Fibroblast of lung (primary cell): ENCODE results near the gene TPGS1. TPM values are rescaled to one million over a fixed set of nuclear protein-coding genes. Genes with fewer than 3 reads are reported as not detected.

Source experiments
- DNase-seq, 2 donors: peaks; one replicate each; pipeline versions ENCODE4 v3.0.0 to v3.0.0-alpha.2; 2010; ENCODE audit warnings: low read depth in 2 of 2
- H2AFZ ChIP-seq: 2 replicates; pipeline ENCODE4 v1.5.1; 2012; ENCODE audit warnings: low read length, control low read depth, inconsistent platforms
- H3K27ac ChIP-seq: 2 replicates; pipeline ENCODE4 v1.5.1; 2011; ENCODE audit warnings: low read length, control low read depth; ENCODE audit not compliant: insufficient read depth
- H3K27me3 ChIP-seq: 2 replicates; pipeline ENCODE4 v1.5.1; 2011; ENCODE audit warnings: mild to moderate bottlenecking, low read length; ENCODE audit not compliant: control insufficient read depth, insufficient read depth
- H3K36me3 ChIP-seq: 2 replicates; pipeline ENCODE4 v1.5.1; 2011; ENCODE audit warnings: low read length; ENCODE audit not compliant: control insufficient read depth, insufficient read depth
- H3K4me1 ChIP-seq: 2 replicates; pipeline ENCODE4 v1.5.1; 2011; ENCODE audit warnings: low read length; ENCODE audit not compliant: control insufficient read depth, insufficient read depth; ENCODE audit errors: extremely low read depth
- H3K4me2 ChIP-seq: 2 replicates; pipeline ENCODE4 v1.5.1; 2011; ENCODE audit warnings: low read length, control low read depth; ENCODE audit not compliant: insufficient read depth; ENCODE audit errors: extremely low read depth
- H3K4me3 ChIP-seq, 4 experiments: fragments of 200-600 bp in 1 of 4; sonication (generic) in 1 of 4; replicated peaks in 1 of 4; 2 replicates each; pipeline ENCODE4 v1.5.1; 2011 to 2016; ENCODE audit warnings: low read length in 4 of 4, low read depth in 3 of 4, mild to moderate bottlenecking in 3 of 4, control low read depth in 2 of 4, inconsistent platforms in 1 of 4, mixed read lengths in 1 of 4; ENCODE audit not compliant: insufficient read depth in 1 of 4; ENCODE audit errors: control extremely low read depth in 1 of 4
- H3K79me2 ChIP-seq: 2 replicates; pipeline ENCODE4 v1.5.1; 2012; ENCODE audit warnings: mild to moderate bottlenecking, low read length, inconsistent platforms; ENCODE audit not compliant: control insufficient read depth, insufficient read depth
- H3K9ac ChIP-seq: 2 replicates; pipeline ENCODE4 v1.5.1; 2011; ENCODE audit warnings: mild to moderate bottlenecking, low read length, control low read depth; ENCODE audit not compliant: insufficient read depth
- H3K9me3 ChIP-seq: 2 replicates; pipeline ENCODE4 v1.5.1; 2012; ENCODE audit warnings: low read depth, low read length; ENCODE audit not compliant: control insufficient read depth, insufficient read depth
- H4K20me1 ChIP-seq: 2 replicates; pipeline ENCODE4 v1.5.1; 2011; ENCODE audit warnings: low read length; ENCODE audit not compliant: control insufficient read depth, insufficient read depth; ENCODE audit errors: extremely low read depth
- EZH2 ChIP-seq: IDR thresholded peaks from 2 replicates; pipeline ENCODE4 v1.5.1; 2012; ENCODE audit warnings: low read length, control low read depth, mild to moderate bottlenecking; ENCODE audit errors: missing control alignments
- polyA plus RNA-seq, 2 donors: library from polyadenylated mRNA; depleted of rRNA in 1 of 2; stranded (reverse) in 1 of 2; unstranded in 1 of 2; fragments of >200 nt; gene quantifications; 2 replicates each; pipeline ENCODE4 v1.2.1, GENCODE V29; 2011 to 2012; ENCODE audit warnings: missing spikeins in 1 of 2
- total RNA-seq: library from RNA; depleted of rRNA; stranded (reverse); fragments of >200 nt; gene quantifications from 2 replicates; pipeline ENCODE4 v1.2.1, GENCODE V29; 2014
- TF ChIP-seq, protein P1 (sequence below), 2 donors: IDR thresholded peaks in 1 of 2; conservative IDR thresholded peaks in 1 of 2; 1 replicate in 1 of 2; 2 replicates in 1 of 2; pipeline ENCODE4 v1.5.1; 2011 to 2012; ENCODE audit warnings: low read length in 2 of 2, control low read depth in 1 of 2, inconsistent platforms in 1 of 2, low read depth in 1 of 2, mild to moderate bottlenecking in 1 of 2

The TPGS1 gene
- total and polyA plus RNA-seq, 2 donors (not counting 1 experiment from before 2014, with no cell fraction given) = 2.0 to 30.1 TPM

GRCh38 chr19:555474-555808 lies 48.1 kb downstream of the TPGS1 start:
- no peak for TF ChIP-seq EZH2
- TF ChIP-seq, protein P1, sequence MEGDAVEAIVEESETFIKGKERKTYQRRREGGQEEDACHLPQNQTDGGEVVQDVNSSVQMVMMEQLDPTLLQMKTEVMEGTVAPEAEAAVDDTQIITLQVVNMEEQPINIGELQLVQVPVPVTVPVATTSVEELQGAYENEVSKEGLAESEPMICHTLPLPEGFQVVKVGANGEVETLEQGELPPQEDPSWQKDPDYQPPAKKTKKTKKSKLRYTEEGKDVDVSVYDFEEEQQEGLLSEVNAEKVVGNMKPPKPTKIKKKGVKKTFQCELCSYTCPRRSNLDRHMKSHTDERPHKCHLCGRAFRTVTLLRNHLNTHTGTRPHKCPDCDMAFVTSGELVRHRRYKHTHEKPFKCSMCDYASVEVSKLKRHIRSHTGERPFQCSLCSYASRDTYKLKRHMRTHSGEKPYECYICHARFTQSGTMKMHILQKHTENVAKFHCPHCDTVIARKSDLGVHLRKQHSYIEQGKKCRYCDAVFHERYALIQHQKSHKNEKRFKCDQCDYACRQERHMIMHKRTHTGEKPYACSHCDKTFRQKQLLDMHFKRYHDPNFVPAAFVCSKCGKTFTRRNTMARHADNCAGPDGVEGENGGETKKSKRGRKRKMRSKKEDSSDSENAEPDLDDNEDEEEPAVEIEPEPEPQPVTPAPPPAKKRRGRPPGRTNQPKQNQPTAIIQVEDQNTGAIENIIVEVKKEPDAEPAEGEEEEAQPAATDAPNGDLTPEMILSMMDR (conservative IDR thresholded peaks at IDR 0.05 in 1 of 2, IDR thresholded peaks at IDR 0.05 in 1 of 2; ENCODE audit: low read depth in 1 of 2, low read length in 2 of 2) = no peak
- no peaks in the 10 kb centered on the region for H3K4me1 ChIP-seq
- no peaks in the 10 kb centered on the region for H3K79me2 ChIP-seq

DNA sequence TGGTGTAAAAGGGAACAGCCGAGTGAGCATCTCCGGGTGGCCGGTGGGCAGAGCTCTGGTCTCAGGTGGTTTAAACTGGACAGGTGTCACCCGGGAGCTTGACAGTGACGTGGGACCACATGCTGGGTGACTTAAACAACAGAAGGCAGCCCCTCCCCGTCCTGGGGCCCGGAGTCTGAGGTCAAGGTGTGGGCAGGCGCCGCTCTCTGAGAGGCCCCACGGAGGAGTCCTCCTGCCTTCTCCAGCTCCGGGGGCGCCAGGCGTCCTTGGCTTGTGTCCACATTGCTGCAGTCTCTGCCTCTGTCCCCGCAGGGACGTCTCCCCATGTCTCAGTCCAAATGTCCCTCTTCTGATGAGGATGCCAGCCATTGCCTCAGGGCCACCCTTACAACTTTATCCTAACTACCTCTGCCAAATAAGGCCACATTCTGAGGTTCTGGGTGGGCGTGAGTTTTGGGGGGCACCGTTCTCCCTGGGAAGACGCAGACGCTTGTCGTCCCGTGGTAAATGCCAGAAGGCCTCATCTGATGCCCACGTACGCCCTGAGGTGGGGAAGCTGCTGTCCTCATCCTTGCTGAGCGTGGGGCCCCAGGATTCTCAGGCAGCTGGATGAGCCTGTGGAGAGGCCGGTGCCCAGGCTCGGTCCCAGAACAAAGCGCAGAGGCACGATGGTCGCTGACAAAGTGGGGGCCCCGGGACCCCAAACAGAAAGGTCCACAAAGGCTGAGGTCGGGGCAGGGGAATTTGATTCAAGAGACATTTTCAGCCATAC lies 49.5 kb downstream of the TPGS1 start:
- TF ChIP-seq, protein P1 (conservative IDR thresholded peaks at IDR 0.05 in 1 of 2, IDR thresholded peaks at IDR 0.05 in 1 of 2; ENCODE audit: low read depth in 1 of 2, low read length in 2 of 2) = no peak
- TF ChIP-seq EZH2 = no peak
- no peaks in the 10 kb centered on the region for H3K36me3 ChIP-seq
- H3K4me1 ChIP-seq = no peaks in the 10 kb centered on the region
- no peak overlapping the region for H3K4me3 ChIP-seq
- no peak for DNase-seq
- no peak overlapping the region for H3K27ac ChIP-seq
- no peaks in the 10 kb centered on the region for H3K9me3 ChIP-seq
- no peak overlapping the region for H3K4me2 ChIP-seq
- H2AFZ ChIP-seq = no peak overlapping the region
- H3K79me2 ChIP-seq = no peaks in the 10 kb centered on the region
- no peaks in the 10 kb centered on the region for H4K20me1 ChIP-seq
- no peaks in the 10 kb centered on the region for H3K27me3 ChIP-seq
- H3K9ac ChIP-seq = no peak overlapping the region

More at GRCh38 chr19:555474-555808, 48.1 kb downstream of the TPGS1 start:
- Histone ChIP-seq H3K27ac (no peak overlapping the region), H3K9ac (no peak overlapping the region), H3K9me3 (no peaks in the 10 kb centered on the region), H3K4me3 (no peak overlapping the region), H3K4me2 (no peak overlapping the region), H3K36me3 (no peaks in the 10 kb centered on the region), H4K20me1 (no peaks in the 10 kb centered on the region), H3K27me3 (no peaks in the 10 kb centered on the region), H2AFZ (no peak overlapping the region)
- no peak for DNase-seq

DNA sequence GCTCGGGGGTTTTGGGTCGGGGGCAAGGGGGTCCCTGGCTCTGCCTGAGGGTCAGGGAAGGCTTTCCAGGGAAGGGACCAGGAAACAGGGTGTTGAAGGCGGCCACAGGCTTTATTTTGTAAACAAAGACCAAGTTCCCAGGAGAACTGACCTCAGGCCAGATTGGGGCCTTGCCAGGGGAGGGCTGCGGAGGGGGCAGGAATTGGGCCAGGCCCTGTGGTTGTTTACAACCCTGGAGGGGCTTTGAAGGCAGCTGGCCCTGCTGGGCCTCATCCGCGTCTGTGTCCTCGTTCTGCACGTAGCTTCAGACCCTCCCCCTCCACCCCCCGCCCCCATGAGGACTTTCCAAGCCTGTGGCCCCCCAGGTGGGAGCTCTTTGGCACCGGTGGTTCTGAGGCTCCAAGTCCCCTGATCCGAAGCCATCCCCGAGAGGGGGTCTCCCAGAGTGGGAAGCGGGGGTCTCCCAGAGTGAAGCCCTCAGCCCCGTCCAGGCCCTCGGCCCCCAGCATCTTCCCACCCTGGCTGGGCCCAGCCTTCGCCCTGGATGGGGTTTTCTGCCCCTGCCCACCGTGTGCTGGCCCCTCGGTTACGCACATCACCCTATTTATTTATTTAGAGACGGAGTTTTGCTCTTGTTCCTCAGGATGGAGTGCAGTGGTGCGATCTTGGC lies 51.6 kb downstream of the TPGS1 start:
- H3K27me3 ChIP-seq = no peaks in the 10 kb centered on the region
- no peak overlapping the region for H2AFZ ChIP-seq
- H3K4me1 ChIP-seq = no peaks in the 10 kb centered on the region
- H3K9ac ChIP-seq = no peak overlapping the region
- H4K20me1 ChIP-seq = no peaks in the 10 kb centered on the region
- no peak overlapping the region for H3K27ac ChIP-seq
- H3K79me2 ChIP-seq = no peaks in the 10 kb centered on the region
- peak in 1 of 2 donors; percentile 80 for DNase-seq
- no peaks in the 10 kb centered on the region for H3K9me3 ChIP-seq
- H3K4me2 ChIP-seq = no peak overlapping the region
- TF ChIP-seq EZH2 = no peak
- TF ChIP-seq, protein P1 (conservative IDR thresholded peaks at IDR 0.05 in 1 of 2, IDR thresholded peaks at IDR 0.05 in 1 of 2; ENCODE audit: low read depth in 1 of 2, low read length in 2 of 2) = no peak
- H3K36me3 ChIP-seq = no peaks in the 10 kb centered on the region
- no peak overlapping the region for H3K4me3 ChIP-seq
